Stimulated activated CD4-positive, alpha-beta T cell treated with anti-CD3 and anti-CD28 coated beads, TNF-alpha, amount 100 ng/mL, for 1 hour (primary cell): ENCODE results near the gene C7orf57.
"Not testable (repeated sequence)": the region's sequence is repeated elsewhere in the genome, so short reads cannot be mapped to it uniquely, and the experiment has no call there.

ENCODE experiments used
- DNase-seq, 3 donors: peaks; one replicate each; pipeline ENCODE4 v3.0.0-alpha.2; 2020; ENCODE audit warnings: low read depth in 3 of 3, low spot score in 1 of 3

Gene C7orf57

GRCh38 chr7:48033922-48034321 is 1.4 kb upstream of the C7orf57 start:
- no peak for DNase-seq

- DNase-seq, result no peak
These were observed 680 bp downstream of the C7orf57 start for GRCh38 chr7:48035967-48036478.

- DNase-seq, result no peak
These were observed 3.6 kb downstream of the C7orf57 start for GRCh38 chr7:48038815-48039506.

DNA sequence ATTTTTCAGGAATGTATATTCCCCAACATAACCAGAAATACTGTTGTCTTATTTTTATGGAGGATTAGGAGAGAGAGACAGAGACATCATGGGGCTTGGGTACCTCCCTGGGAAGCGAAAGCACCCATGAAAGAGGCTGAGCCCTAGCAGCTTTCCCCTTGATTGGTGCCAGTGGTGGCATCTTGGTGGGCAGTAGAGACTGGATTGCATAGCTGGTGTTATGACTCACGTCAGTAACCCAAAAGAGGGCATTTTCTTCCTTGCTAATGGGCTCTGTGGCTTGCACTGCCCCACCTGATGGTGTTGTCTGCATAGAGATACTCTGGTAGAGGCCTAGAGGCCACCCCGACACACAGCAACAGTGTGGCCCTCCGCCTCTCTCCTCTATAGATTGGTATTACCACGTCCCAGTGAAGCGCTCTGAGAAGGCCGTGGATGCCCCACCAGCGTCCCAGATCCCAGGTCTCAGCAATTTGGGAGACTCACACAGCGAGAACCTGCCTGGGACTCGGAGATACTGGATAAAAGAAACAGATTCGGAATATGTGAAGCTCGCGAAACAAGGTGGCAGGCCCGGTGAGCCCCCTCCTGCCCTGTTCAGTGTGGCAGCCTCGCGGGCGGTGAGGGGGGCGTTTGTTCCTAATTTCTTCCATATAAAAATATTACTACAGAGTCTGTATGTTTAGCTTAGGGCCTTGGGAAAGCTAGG is 5.8 kb downstream of the C7orf57 start:
- DNase-seq, result no peak

- no peak for DNase-seq
These were observed 6.3 kb downstream of the C7orf57 start for GRCh38 chr7:48041653-48041970.

DNA sequence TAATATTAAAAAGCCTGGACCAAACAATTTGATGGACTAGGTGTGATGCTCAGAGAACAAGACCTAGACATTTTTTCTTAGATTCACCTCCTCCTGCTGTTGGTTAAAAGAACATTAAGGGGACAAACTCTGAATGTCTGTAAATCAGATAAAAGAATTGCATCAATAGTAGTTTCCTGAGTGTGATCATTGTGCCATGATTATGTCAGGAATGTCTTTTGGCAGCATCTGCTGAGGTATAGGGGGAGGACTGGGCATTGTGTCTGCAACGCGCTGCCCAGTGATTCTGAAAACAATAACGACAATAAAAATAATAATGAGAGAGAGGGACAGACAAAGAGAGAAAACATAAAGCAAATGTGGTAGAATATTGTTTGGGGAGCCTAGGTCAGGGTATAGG is 6.9 kb downstream of the C7orf57 start:
- DNase-seq, result no peak

GRCh38 chr7:48042636-48043035 is 7.3 kb downstream of the C7orf57 start:
- no peak for DNase-seq

GRCh38 chr7:48045195-48045765 is 9.9 kb downstream of the C7orf57 start:
- DNase-seq, result no peak

GRCh38 chr7:48046458-48046857 is 11.1 kb downstream of the C7orf57 start:
- DNase-seq, result no peak

- no peak for DNase-seq
These were observed 12.8 kb downstream of the C7orf57 start for GRCh38 chr7:48048113-48048512.

GRCh38 chr7:48049850-48050249 is 14.5 kb downstream of the C7orf57 start:
- no peak for DNase-seq

- no peak for DNase-seq
These were observed 17.4 kb downstream of the C7orf57 start for GRCh38 chr7:48052748-48053147.

- no peak for DNase-seq
These were observed 18.4 kb downstream of the C7orf57 start for GRCh38 chr7:48053736-48054135.

DNA sequence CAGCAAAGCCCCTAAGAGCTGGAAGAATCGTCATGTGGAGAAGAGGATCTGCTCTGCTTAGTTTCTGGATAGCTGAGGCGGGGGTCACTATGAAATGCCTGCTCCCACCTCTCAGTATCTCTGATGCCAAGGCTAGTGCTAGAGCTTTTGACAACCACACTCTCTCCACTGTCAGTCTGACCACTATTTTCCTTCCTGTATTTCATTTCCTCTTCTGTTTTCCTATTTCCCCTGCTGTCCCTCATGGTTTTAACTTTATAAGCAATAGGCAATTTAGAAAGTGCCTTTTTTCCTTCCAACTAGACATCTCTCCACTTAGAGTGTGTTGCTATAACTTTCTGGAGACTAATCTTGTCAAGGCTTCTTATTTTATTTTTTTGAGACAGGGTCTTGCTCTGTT is 23.6 kb downstream of the C7orf57 start:
- no peak for DNase-seq

- DNase-seq, result no peak
These were observed 24.4 kb downstream of the C7orf57 start for GRCh38 chr7:48059706-48060105.

DNA sequence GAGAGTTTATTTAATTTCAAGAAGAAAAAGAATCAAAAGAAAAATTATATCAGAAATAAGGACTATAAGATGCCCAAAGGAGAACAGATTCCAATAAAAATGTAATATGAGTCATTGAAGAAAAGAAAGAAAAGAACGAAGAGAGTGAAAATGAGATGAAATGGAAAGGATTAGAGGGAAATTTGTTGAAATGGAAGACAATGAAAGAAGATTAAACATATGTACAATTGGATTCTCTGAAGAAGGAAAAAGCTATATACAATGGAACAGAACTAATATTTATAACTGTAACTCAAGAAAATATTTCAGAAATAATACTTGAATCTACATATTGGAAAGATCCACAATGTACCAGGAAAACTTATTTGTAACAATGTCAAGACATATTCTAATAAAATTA is 28.6 kb downstream of the C7orf57 start:
- DNase-seq, result no peak

DNA sequence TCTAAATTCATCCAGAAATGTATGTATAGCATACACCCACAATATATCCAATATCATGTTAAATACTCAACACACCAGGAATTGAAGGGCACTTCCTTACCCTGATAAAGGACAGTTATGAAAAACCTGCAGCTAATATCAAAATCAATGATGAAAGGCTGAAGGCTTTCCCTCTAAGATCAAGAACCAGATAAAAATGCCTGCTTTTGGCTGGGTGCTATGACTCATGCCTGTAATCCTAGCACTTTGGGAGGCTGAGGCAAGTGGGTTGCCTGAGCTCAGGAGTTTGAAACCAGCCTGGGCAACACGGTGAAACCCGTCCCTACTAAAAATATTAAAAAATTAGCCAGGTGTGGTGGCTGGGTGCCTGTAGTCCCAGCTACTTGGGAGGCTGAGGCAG is 32.1 kb downstream of the C7orf57 start:
- DNase-seq, result no peak

GRCh38 chr7:48074204-48074654 is 38.9 kb downstream of the C7orf57 start:
- DNase-seq, result no peak

GRCh38 chr7:48077423-48077822 is 42.1 kb downstream of the C7orf57 start:
- no peak for DNase-seq

- no peak for DNase-seq
These were observed 43.1 kb downstream of the C7orf57 start for GRCh38 chr7:48078470-48078869.

DNA sequence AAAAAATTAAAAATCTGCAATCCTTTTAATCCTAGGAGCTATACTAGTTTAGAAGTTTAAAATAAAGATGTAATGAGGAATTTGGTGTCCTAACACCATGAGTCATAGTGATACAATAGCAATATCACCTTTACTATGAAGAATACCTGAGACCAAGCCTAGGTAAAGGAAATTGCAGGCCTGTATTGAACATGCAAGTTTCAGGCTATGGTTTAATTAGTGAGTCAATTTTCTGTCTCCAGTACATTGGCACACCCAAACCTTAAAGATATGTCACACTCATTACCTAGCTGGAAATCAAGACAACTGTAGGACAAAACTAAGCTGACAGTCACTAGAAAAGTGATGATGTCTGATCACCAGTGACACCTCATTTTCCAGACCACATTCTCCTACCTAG is 47.0 kb downstream of the C7orf57 start:
- DNase-seq, result not testable (repeated sequence)

- no peak for DNase-seq
These were observed 47.9 kb downstream of the C7orf57 start for GRCh38 chr7:48083114-48083830.
